Stimulated activated naive CD8-positive, alpha-beta T cell treated with anti-CD3 and anti-CD28 coated beads, Interleukin-15, Interleukin-2, amounts not matched to agents 100 U/mL and 50 U/mL, for 24 hours (primary cell): ENCODE results near the gene PAX6.

Source experiments
- ATAC-seq: fragments of 150-1000 bp; cut with Tn5 transposase; one replicate; pipeline ENCODE4 v1.10.0; 2021
- DNase-seq: peaks from one replicate; pipeline ENCODE4 v3.0.0; 2021

The PAX6 gene

GRCh38 chr11:31797190-31798056 lies 13.7 kb downstream of the PAX6 start:
- no peak for DNase-seq
- ATAC-seq = no peak

GRCh38 chr11:31796499-31797189 lies 14.5 kb downstream of the PAX6 start:
- no peak for DNase-seq
- no peak for ATAC-seq

DNA sequence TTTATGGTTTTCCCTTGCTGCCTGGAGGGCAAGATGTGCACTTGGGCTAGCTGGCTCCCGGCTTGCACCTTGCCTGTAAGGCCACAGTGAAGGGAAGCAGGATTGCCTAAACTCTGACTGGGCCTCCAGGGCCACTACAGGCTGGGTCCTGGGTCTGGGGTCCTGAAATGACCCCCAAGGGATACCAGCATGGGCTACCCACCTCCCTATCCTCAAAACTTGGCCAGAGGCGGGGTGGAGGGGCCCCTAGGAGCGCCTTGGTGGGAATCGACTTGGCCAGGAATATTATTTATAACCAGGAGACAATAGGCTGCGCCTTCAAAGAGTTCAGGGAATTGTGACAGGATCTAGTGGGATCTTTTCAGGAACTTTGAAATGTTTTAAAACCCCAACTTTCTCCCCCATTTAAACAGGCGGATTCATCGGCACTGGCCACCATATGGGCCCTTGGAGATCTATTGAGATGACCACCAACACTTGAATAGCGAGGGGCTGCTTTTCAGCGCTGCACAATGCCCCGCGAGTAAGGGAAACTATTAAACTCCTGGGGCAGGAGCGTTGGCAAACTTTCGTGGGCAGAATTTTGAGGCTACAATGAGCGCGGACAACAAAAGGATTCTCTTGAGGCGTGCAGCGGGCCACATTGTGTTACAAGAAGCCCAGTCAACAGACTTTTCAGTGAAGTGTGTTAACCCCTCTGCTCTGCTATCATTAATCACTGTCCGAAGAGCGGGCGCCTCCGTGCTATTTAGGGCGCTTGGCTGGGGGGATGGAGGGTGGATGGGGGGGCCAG lies 15.2 kb downstream of the PAX6 start:
- no peak for ATAC-seq
- no peak for DNase-seq

- no peak for DNase-seq
- no peak for ATAC-seq
These were observed 16.6 kb downstream of the PAX6 start for GRCh38 chr11:31794548-31794947.

GRCh38 chr11:31793264-31793663 lies 17.9 kb downstream of the PAX6 start:
- DNase-seq (no peak), ATAC-seq (no peak)

- ATAC-seq = no peak
- no peak for DNase-seq
These were observed 18.7 kb downstream of the PAX6 start for GRCh38 chr11:31792456-31792855.

DNA sequence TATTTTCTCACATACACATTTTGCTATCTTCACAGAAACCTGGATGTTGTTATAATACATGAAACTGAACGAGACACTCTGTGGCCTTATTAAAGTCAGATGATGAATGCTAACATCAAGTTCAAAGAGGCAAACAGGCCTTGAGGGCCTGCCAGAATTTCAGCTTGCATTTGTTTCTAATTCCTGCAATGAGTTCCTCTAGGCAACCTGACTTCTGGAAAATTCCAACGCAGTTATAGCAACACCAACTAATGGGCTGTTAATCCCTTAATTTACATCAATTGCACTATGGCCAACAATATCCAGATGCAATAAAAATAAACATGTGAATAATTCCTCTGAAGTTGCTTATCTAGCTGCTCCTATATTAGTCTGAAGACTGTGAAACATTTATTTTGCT lies 19.1 kb downstream of the PAX6 start:
- ATAC-seq (no peak), DNase-seq (no peak)

- no peak for ATAC-seq
- DNase-seq = no peak
These were observed 20.5 kb downstream of the PAX6 start for GRCh38 chr11:31790649-31791048.

DNA sequence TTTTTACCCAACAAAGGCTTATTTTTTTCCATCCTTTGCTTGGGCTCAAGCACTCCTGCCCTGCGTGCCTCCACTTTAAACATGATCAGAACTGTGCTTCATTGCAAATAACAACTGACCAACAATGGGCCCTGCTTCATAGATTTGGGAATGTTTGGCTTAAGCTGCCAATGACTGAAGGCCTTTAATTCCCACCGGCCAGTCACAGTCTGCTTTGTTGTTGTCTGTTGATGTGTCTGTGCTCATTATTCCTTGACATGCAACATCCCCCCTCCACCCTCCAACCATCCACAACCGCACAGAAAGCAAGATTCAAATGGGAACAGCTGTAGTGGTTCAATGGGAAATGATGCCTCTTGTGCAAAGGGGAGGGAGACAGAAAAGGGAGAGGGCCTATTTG lies 23.0 kb downstream of the PAX6 start:
- no peak for ATAC-seq

DNA sequence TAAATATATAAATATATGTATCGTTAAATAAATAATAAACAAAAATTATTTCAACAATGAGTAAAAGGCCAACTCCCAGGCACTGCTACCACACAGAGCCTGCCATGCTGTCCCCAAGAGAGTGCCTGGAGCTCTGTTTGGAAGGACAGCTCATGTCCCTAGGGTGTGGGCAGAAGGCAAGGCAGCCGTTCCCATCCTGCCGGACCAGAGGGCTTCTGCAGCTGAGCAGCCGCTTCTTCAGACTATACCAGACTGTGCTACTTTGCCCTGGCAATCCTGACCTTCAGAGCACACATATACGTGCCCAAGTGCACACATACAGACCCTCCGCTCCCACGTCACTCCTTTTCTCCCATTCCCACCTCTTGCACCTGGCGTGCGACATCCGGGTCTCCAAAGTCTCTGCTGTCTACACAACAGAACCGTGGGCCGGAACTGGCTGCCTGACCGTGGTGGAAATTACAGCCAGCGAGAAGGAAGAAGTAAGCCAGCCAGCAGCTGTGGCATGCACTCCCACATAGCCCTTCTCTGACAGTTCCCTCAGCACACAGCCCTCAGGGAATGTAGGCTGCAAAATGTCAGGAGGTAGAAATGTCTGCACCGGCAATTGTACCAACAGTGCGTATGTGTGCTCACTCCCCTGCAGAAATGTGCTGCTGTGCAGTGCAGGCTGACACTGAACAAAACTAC lies 24.0 kb downstream of the PAX6 start:
- ATAC-seq (no peak), DNase-seq (no peak)

More for the DNA sequence above, 23.0 kb downstream of the PAX6 start:
- DNase-seq = no peak

DNA sequence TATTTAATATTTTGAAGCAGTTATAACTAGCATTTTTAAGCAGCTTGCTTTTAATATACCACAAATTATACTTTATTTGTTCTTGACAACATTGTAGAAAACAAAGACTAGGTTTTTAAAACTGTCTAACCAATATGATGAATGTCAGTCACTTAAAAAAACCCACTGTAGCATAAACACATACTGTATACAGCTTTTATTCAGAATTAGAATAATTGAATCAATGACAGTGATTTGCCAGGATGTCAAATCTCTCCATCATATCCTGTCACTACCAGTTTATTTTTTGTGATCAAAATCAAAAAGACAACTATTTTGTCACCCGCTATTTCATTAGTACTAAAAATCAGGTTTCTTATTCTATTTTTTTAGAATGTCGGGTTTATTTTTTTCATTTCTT lies 26.5 kb downstream of the PAX6 start:
- no peak for DNase-seq
- ATAC-seq = no peak

DNA sequence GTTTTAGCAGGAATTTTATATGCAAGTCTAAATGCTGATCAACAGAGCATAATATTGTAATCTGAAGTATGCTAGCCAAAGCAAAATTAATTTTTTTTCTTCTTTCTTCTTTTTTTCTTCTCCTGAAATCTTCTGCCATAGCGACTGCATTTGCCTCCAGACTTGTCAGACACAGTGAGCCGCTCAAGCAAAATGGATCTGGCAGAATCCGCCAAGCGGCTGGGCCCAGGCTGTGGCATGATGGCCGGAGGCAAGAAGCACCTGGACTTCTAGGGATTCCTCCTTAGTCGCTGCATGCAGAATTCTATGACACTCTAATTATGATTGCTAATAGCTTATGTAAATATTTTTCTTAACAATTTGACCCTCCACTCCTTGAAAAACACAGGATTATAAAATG lies 27.9 kb downstream of the PAX6 start:
- DNase-seq = no peak
- no peak for ATAC-seq

DNA sequence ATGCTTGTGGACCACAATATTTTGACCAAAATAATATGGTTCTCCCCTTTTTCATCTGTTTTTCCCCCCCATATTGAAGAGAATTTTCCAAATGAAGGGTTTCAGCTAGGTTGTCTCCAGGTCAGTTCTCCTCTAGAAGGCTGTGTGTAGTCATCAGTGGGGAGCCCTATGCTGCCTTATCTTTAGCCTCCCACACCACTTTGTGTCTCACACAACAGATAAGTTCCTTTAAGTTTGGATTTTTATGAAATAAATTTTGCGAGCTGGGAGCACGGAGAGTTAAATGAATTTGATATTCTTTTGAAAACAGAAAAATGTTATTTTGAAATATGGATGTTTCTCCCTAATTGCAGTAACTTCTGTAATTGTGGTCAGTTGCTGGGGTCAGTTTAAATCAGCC lies 28.9 kb downstream of the PAX6 start:
- ATAC-seq (no peak), DNase-seq (no peak)

GRCh38 chr11:31780480-31780971 lies 30.6 kb downstream of the PAX6 start:
- DNase-seq (no peak), ATAC-seq (no peak)

DNA sequence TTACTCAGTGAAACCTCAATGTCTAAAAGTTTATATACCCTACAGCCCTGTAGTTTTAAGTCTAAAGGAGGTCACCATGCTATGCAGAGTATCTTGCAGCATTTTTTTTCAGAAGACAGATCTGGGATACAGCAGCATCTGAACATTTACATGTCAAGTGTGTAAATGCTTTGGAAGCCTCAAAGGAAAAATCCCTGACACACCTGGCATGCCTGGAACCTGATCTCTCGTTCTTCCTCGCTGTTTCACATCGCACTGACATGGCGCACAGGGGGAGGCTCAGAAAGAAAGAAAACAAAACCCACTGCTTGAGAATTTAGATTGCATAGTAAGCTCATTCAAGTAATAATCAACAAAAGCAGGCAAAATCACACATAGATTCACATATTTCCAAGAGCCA lies 31.0 kb downstream of the PAX6 start:
- DNase-seq (no peak), ATAC-seq (no peak)

- ATAC-seq (no peak), DNase-seq (no peak)
These were observed 31.7 kb downstream of the PAX6 start for GRCh38 chr11:31779374-31779791.

GRCh38 chr11:31772412-31772811 lies 38.7 kb downstream of the PAX6 start:
- ATAC-seq (no peak), DNase-seq (no peak)

DNA sequence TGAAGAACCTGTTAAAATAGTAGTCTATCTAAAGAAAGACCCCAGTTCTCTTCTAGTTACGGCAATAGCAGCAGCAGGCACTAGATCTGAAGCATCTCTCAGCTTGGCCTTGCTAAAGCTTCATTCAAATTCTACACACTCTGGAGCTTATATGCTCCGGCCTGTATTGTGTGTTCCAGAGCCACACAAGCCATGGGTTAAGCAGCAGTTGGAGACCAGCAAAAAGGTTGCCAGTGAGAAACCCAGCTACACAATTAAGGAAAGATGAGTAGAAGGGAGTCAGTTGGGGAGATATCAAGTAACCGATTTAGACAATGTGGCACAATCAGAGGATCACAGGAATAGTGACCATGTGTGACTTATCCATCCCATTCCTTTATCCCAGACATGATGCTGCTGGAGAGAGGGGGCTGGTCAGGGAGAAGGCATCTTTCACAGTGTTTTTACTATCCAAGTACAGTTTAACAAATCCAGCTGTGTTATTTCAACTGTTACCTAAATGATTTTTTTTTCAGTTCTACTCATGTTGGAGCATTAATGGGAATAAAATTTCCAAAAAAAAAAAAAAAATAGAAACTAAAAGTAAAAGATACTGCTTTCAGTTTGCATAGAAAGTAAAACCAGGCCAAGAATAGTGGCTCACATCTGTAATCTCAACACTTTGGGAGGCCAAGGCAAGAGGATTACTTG lies 41.0 kb downstream of the PAX6 start:
- ATAC-seq = no peak
- no peak for DNase-seq

DNA sequence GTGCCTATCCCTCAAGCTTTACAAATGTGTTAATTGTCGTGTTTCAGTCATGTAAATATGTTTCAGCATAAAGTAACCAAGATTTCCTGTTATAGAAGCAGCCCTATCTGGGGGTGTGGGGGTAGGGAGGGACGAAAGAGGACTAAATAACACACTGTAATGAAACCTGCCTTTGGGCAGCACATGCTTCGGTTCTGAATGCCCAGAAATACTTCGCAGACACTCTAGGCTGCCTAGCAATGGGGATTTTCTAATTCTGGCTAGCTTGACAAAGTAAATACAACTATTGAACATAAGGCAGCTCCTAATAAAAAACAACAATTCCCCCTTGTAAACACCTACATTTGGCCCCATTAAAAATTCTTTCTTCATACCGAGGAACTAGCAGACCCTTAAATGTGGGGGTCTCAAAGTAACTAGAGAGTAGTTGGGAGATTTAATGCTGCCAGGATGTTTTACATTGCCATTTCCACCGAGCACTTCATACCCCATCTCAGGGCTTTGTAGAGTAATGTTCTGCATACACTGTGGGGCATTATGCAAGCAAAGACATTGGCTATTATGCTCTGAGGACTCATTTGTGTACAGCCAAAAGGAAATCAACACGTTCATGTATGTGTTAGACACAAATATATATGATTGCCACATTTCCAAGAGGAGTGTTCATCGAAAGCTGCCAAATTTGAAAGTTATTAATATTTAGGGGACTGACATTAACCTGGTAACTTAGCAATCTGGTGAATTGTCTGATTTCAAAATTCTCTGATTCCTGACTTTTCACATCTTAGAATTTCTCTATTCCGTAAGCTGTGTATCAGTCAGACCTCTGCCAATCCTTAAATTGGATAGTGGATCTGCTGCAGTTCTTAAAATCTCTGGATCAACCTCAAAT lies 42.1 kb downstream of the PAX6 start:
- no peak for DNase-seq
- ATAC-seq = no peak

GRCh38 chr11:31767685-31768084 lies 43.4 kb downstream of the PAX6 start:
- no peak for ATAC-seq
- DNase-seq = no peak
